Measurements from ENCODE around the gene ASIP. TPM values are rescaled to one million over a fixed set of nuclear protein-coding genes. Genes with fewer than 3 reads are reported as not detected.

The ASIP gene
- total and polyA plus RNA-seq, 2 of the 13 experiments (the other 11 are each of a cell fraction or from before 2014, with no cell fraction given), result not detected

DNA sequence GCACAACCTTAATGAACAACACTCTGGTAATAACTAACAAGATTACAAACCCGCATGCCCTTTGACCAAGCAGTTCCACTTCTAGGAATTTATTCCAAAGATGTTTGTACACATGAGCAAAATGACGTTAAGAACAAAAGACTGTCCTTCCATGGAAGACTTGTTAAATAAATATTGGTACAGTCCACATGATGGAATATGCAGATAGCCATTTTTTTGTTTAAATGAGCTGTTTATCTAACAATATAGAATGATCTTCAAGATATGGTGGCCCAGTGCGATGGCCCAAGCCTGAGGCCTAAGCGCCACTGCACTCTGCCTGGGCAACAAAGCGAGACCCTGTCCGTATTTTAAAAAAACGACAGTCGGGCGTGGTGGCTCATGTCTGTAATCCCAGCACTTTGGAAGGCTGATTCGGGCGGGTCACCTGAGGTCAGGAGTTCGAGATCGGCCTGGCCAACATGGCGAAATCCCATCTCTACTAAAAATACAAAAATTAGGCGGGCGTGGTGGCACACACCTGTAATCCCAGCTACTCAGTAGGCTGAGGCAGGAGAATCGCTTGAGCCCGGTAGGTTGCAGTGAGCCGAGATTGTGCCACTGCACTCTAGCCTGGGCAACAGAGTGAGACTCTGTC lies 69.4 kb downstream of the ASIP start (continued):
- TF ChIP-seq YEATS4 (CRISPR knock-in tag; IDR thresholded peaks at IDR 0.05; ENCODE audit: borderline replicate concordance), result 0 out of 2 replicates have a peak, but pooled peaks have one; percentile 48
- TF ChIP-seq, protein P1, sequence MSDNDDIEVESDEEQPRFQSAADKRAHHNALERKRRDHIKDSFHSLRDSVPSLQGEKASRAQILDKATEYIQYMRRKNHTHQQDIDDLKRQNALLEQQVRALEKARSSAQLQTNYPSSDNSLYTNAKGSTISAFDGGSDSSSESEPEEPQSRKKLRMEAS (IDR thresholded peaks at IDR 0.05), result peak; percentile 73
- TF ChIP-seq ZNF629 (CRISPR knock-in tag; conservative IDR thresholded peaks at IDR 0.05), result 0 out of 2 replicates have a peak, but pooled peaks have one; percentile 43
- peak; percentile 51 for TF ChIP-seq YY1 (IDR thresholded peaks at IDR 0.05; ENCODE audit: insufficient read depth, insufficient replicate concordance, low read depth, low read length)
- TF ChIP-seq SIX1 (CRISPR knock-in tag; IDR thresholded peaks at IDR 0.05; ENCODE audit: borderline replicate concordance), result peak; percentile 69; the same call in 1 of the 2 replicates
- TF ChIP-seq ADNP (CRISPR knock-in tag; IDR thresholded peaks at IDR 0.05), result peak; percentile 90
- 0 out of 2 replicates have a peak, but pooled peaks have one; percentile 16 for TF ChIP-seq ZKSCAN8 (CRISPR knock-in tag; IDR thresholded peaks at IDR 0.05; ENCODE audit: borderline replicate concordance)
- TF ChIP-seq, protein P2, sequence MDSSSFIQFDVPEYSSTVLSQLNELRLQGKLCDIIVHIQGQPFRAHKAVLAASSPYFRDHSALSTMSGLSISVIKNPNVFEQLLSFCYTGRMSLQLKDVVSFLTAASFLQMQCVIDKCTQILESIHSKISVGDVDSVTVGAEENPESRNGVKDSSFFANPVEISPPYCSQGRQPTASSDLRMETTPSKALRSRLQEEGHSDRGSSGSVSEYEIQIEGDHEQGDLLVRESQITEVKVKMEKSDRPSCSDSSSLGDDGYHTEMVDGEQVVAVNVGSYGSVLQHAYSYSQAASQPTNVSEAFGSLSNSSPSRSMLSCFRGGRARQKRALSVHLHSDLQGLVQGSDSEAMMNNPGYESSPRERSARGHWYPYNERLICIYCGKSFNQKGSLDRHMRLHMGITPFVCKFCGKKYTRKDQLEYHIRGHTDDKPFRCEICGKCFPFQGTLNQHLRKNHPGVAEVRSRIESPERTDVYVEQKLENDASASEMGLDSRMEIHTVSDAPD (CRISPR knock-in tag; IDR thresholded peaks at IDR 0.05), result peak; percentile 54
- TF ChIP-seq, protein P3, sequence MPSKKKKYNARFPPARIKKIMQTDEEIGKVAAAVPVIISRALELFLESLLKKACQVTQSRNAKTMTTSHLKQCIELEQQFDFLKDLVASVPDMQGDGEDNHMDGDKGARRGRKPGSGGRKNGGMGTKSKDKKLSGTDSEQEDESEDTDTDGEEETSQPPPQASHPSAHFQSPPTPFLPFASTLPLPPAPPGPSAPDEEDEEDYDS (CRISPR knock-in tag; IDR thresholded peaks at IDR 0.05), result peak; percentile 18; the same call in 1 of the 2 replicates
- TF ChIP-seq MYNN (CRISPR knock-in tag; IDR thresholded peaks at IDR 0.05; ENCODE audit: low read depth), result 0 out of 2 replicates have a peak, but pooled peaks have one; percentile 74
- TF ChIP-seq ZNF816 (CRISPR knock-in tag; IDR thresholded peaks at IDR 0.05; ENCODE audit: borderline replicate concordance), result peak; percentile 10; the same call in 1 of the 2 replicates
- TF ChIP-seq SKIL (CRISPR knock-in tag; IDR thresholded peaks at IDR 0.05; ENCODE audit: borderline replicate concordance), result peak; percentile 67; the same call in 1 of the 2 replicates
- 0 out of 2 replicates have a peak, but pooled peaks have one; percentile 7 for TF ChIP-seq ZNF569 (CRISPR knock-in tag; IDR thresholded peaks at IDR 0.05; ENCODE audit: borderline replicate concordance)
- peak; percentile 87; the same call in 1 of the 2 replicates for TF ChIP-seq ZBTB20 (CRISPR knock-in tag; IDR thresholded peaks at IDR 0.05; ENCODE audit: borderline replicate concordance, low read depth)
- peak; percentile 61; the same call in 1 of the 2 replicates for TF ChIP-seq PHF21A (CRISPR knock-in tag; IDR thresholded peaks at IDR 0.05)
- peak; percentile 91 for TF ChIP-seq NFIC (IDR thresholded peaks at IDR 0.05; ENCODE audit: low read length)
- peak; percentile 52; the same call in 1 of the 2 replicates for TF ChIP-seq ZBTB21 (CRISPR knock-in tag; IDR thresholded peaks at IDR 0.05)
- 0 out of 2 replicates have a peak, but pooled peaks have one; percentile 28 for TF ChIP-seq TBP (CRISPR knock-in tag; IDR thresholded peaks at IDR 0.05)
- TF ChIP-seq ZNF83 (CRISPR knock-in tag; IDR thresholded peaks at IDR 0.05; ENCODE audit: borderline replicate concordance), result no peak
- TF ChIP-seq BHLHE40 (IDR thresholded peaks at IDR 0.05; ENCODE audit: low read length), result 0 out of 2 replicates have a peak, but pooled peaks have one; percentile 57
- no peak for TF ChIP-seq ATF7 (IDR thresholded peaks at IDR 0.05)
- TF ChIP-seq ATF7 (CRISPR knock-in tag; IDR thresholded peaks at IDR 0.05), result no peak
- TF ChIP-seq EED (CRISPR knock-in tag; IDR thresholded peaks at IDR 0.05), result no peak
- TF ChIP-seq ELF3 (CRISPR knock-in tag; IDR thresholded peaks at IDR 0.05), result peak; percentile 44; the same call in 1 of the 2 replicates

All from HepG2 (cell line).